ENCODE measurements around the gene OR56B4. TPM values are rescaled to one million over a fixed set of nuclear protein-coding genes. Genes with fewer than 3 reads are reported as not detected.
"Not testable (repeated sequence)": the region's sequence is repeated elsewhere in the genome, so short reads cannot be mapped to it uniquely, and the experiment has no call there.

OR56B4 gene
- total RNA-seq, 2 experiments from 2014 or later, result not detected

DNA sequence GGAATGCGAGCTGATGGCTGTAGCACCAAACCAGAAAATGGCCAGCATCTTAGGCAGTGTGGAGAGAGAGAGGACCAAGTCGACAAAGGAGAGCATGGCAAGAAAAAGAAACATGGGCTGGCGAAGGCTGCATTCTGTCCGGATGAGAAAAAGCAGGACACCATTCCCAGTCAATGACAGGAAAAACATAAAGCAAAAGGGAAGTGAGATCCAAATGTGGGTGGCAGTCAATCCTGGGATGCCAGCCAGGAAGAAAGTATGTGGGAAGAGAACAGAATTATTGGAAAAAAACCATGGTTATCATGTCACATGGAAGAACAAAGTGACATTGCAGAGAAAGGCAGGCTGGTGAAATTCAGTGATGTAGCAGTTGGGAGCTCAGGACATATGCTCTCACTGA lies 40.0 kb upstream of the OR56B4 start:
- no peak overlapping the region for H3K4me3 ChIP-seq (ENCODE audit: low read depth, low read length, poor library complexity, severe bottlenecking)
- intact Hi-C loops (cut with micrococcal nuclease; ENCODE audit: unreplicated experiment), result no loop called here
- POLR2A ChIA-PET, result interaction anchor here (1.0 kb wide), 1 partner anchor 9 kb away, joined by 3 read pairs; no protein-coding TSS in a partner anchor
- H3K9me3 ChIP-seq (ENCODE audit: low read length), result no peaks in the 10 kb centered on the region
- BruUV-seq (replicated peaks), result no TSS peak
- TF ChIP-seq CTCF (conservative IDR thresholded peaks at IDR 0.05; ENCODE audit: low read length) (no peak), EZH2phosphoT487 (IDR thresholded peaks at IDR 0.05; ENCODE audit: borderline replicate concordance, low read depth, low read length) (no peak)
- DNase-seq (ENCODE audit: low spot score), result no peak
- H3K27ac ChIP-seq (ENCODE audit: low read depth, low read length, poor library complexity, severe bottlenecking), result no peak overlapping the region
- no peaks in the 10 kb centered on the region for H3K36me3 ChIP-seq (ENCODE audit: insufficient read depth, low read length)
- no peak overlapping the region for H2AFZ ChIP-seq (ENCODE audit: low read length)
- CTCF ChIA-PET (ENCODE audit: unreplicated experiment), result no interaction called here
- no peak overlapping the region for H3K4me2 ChIP-seq (ENCODE audit: low read length)
- no peaks in the 10 kb centered on the region for H4K20me1 ChIP-seq (ENCODE audit: insufficient read depth, low read length)
- H3K9me2 ChIP-seq (ENCODE audit: insufficient read depth, low read length), result no peaks in the 10 kb centered on the region
- H3K79me2 ChIP-seq (ENCODE audit: insufficient read depth, low read depth, low read length), result no peaks in the 10 kb centered on the region
- H3K4me1 ChIP-seq (ENCODE audit: insufficient read depth, low read length, poor library complexity, severe bottlenecking), result peaks cover 13% of the 10 kb centered on the region

- H3K79me2 ChIP-seq (ENCODE audit: insufficient read depth, low read depth, low read length); intact Hi-C loops (cut with micrococcal nuclease; ENCODE audit: unreplicated experiment); H3K9me2 ChIP-seq (ENCODE audit: insufficient read depth, low read length); H3K9me3 ChIP-seq (ENCODE audit: low read length); H3K27ac ChIP-seq (ENCODE audit: low read depth, low read length, poor library complexity, severe bottlenecking); H3K4me2 ChIP-seq (ENCODE audit: low read length); POLR2A ChIA-PET; H3K4me3 ChIP-seq (ENCODE audit: low read depth, low read length, poor library complexity, severe bottlenecking); CTCF ChIA-PET (ENCODE audit: unreplicated experiment); H2AFZ ChIP-seq (ENCODE audit: low read length); H4K20me1 ChIP-seq (ENCODE audit: insufficient read depth, low read length); H3K36me3 ChIP-seq (ENCODE audit: insufficient read depth, low read length); BruUV-seq (replicated peaks); H3K4me1 ChIP-seq (ENCODE audit: insufficient read depth, low read length, poor library complexity, severe bottlenecking); DNase-seq (ENCODE audit: low spot score): not testable (repeated sequence)
Measured at GRCh38 chr11:6076443-6076842, 31.0 kb upstream of the OR56B4 start.

- H3K4me1 ChIP-seq (ENCODE audit: insufficient read depth, low read length, poor library complexity, severe bottlenecking), result no peaks in the 10 kb centered on the region
- intact Hi-C loops (cut with micrococcal nuclease; ENCODE audit: unreplicated experiment), result no loop called here
- no peaks in the 10 kb centered on the region for H3K79me2 ChIP-seq (ENCODE audit: insufficient read depth, low read depth, low read length)
- no peak overlapping the region for H3K27ac ChIP-seq (ENCODE audit: low read depth, low read length, poor library complexity, severe bottlenecking)
- BruUV-seq (replicated peaks), result no TSS peak
- no peaks in the 10 kb centered on the region for H3K9me2 ChIP-seq (ENCODE audit: insufficient read depth, low read length)
- DNase-seq (ENCODE audit: low spot score), result no peak
- CTCF ChIA-PET (ENCODE audit: unreplicated experiment), result no interaction called here
- no peaks in the 10 kb centered on the region for H4K20me1 ChIP-seq (ENCODE audit: insufficient read depth, low read length)
- H3K4me2 ChIP-seq (ENCODE audit: low read length), result no peak overlapping the region
- no peaks in the 10 kb centered on the region for H3K36me3 ChIP-seq (ENCODE audit: insufficient read depth, low read length)
- H3K4me3 ChIP-seq (ENCODE audit: low read depth, low read length, poor library complexity, severe bottlenecking), result no peak overlapping the region
- TF ChIP-seq CTCF (conservative IDR thresholded peaks at IDR 0.05; ENCODE audit: low read length) (no peak), EZH2phosphoT487 (IDR thresholded peaks at IDR 0.05; ENCODE audit: borderline replicate concordance, low read depth, low read length) (no peak)
- no peak overlapping the region for H2AFZ ChIP-seq (ENCODE audit: low read length)
- no peaks in the 10 kb centered on the region for H3K9me3 ChIP-seq (ENCODE audit: low read length)
- POLR2A ChIA-PET, result no interaction called here
Measured at GRCh38 chr11:6077723-6078122, 29.8 kb upstream of the OR56B4 start.

All from OCI-LY7 (cell line).